Neutrophil (primary cell): Measurements from ENCODE around the gene HORMAD1.
A peak's percentile ranks its signal among the peaks of the same experiment; 100 is the strongest.

Experiments used
- H3K27ac ChIP-seq: fragments of 200-600 bp; sonication (generic); 2 replicates; pipeline ENCODE4 v1.5.1; 2016; ENCODE audit warnings: mild to moderate bottlenecking, moderate library complexity
- H3K27me3 ChIP-seq: fragments of 200-600 bp; sonication (generic); 2 replicates; pipeline ENCODE4 v1.6.0; 2016; ENCODE audit warnings: mild to moderate bottlenecking
- H3K36me3 ChIP-seq: fragments of 200-600 bp; sonication (generic); 2 replicates; pipeline ENCODE4 v1.5.1; 2017
- H3K4me1 ChIP-seq, 2 experiments: fragments of 200-600 bp in 1 of 2; sonication (generic) in 1 of 2; 1 replicate in 1 of 2; 2 replicates in 1 of 2; pipeline versions ENCODE4 v1.5.1 to v1.6.1; 2013 to 2016; ENCODE audit warnings: low read depth in 1 of 2, low read length in 1 of 2, mild to moderate bottlenecking in 1 of 2, moderate library complexity in 1 of 2; ENCODE audit not compliant: control insufficient read depth in 1 of 2, insufficient read depth in 1 of 2
- H3K4me3 ChIP-seq, 2 experiments: fragments of 200-600 bp in 1 of 2; sonication (generic) in 1 of 2; 1 replicate in 1 of 2; 2 replicates in 1 of 2; pipeline ENCODE4 v1.5.1; 2013 to 2016; ENCODE audit warnings: low read depth in 1 of 2, low read length in 1 of 2, mild to moderate bottlenecking in 1 of 2, moderate library complexity in 1 of 2
- H3K9me3 ChIP-seq: fragments of 200-600 bp; sonication (generic); 2 replicates; pipeline ENCODE4 v1.5.1; 2016
- CTCF ChIP-seq: fragments of 200-600 bp; sonication (generic); IDR thresholded peaks from 2 replicates; pipeline ENCODE4 v1.5.1; 2016; ENCODE audit warnings: antibody characterized with exemption

HORMAD1 gene

GRCh38 chr1:150696590-150696989, 24.1 kb downstream of the HORMAD1 start:
- Histone ChIP-seq H3K27ac (peak overlapping the region; percentile 40), H3K27me3 (no peaks in the 10 kb centered on the region), H3K36me3 (peaks cover 18% of the 10 kb centered on the region), H3K9me3 (no peaks in the 10 kb centered on the region), H3K4me3 (peak overlapping the region; percentile 44 to 50), H3K4me1 (peaks cover 14 to 15% of the 10 kb centered on the region in 2 experiments)
- no peak for TF ChIP-seq CTCF

GRCh38 chr1:150696162-150696561, 24.5 kb downstream of the HORMAD1 start:
- no peaks in the 10 kb centered on the region for H3K9me3 ChIP-seq
- peaks cover 18% of the 10 kb centered on the region for H3K36me3 ChIP-seq
- H3K27ac ChIP-seq, result peak overlapping the region; percentile 40
- H3K4me3 ChIP-seq, result no peak overlapping the region
- H3K27me3 ChIP-seq, result no peaks in the 10 kb centered on the region
- no peak for TF ChIP-seq CTCF
- H3K4me1 ChIP-seq, result peaks cover 14 to 15% of the 10 kb centered on the region in 2 experiments

GRCh38 chr1:150695561-150695960, 25.1 kb downstream of the HORMAD1 start:
- no peak for TF ChIP-seq CTCF
- Histone ChIP-seq H3K9me3 (no peaks in the 10 kb centered on the region), H3K27ac (no peak overlapping the region), H3K4me1 (peaks cover 14 to 15% of the 10 kb centered on the region in 2 experiments), H3K36me3 (peaks cover 18% of the 10 kb centered on the region), H3K4me3 (no peak overlapping the region), H3K27me3 (no peaks in the 10 kb centered on the region)

GRCh38 chr1:150692720-150693119, 28.0 kb downstream of the HORMAD1 start:
- peaks cover 30% of the 10 kb centered on the region for H3K36me3 ChIP-seq
- no peak overlapping the region for H3K4me3 ChIP-seq
- TF ChIP-seq CTCF, result no peak
- no peaks in the 10 kb centered on the region for H3K9me3 ChIP-seq
- peaks cover 14 to 15% of the 10 kb centered on the region in 2 experiments for H3K4me1 ChIP-seq
- H3K27ac ChIP-seq, result no peak overlapping the region
- no peaks in the 10 kb centered on the region for H3K27me3 ChIP-seq

GRCh38 chr1:150688763-150689162, 31.9 kb downstream of the HORMAD1 start:
- no peaks in the 10 kb centered on the region for H3K9me3 ChIP-seq
- no peak overlapping the region for H3K4me3 ChIP-seq
- no peak overlapping the region for H3K27ac ChIP-seq

More at GRCh38 chr1:150688763-150689162, 31.9 kb downstream of the HORMAD1 start:
- Histone ChIP-seq H3K36me3 (peaks cover 23% of the 10 kb centered on the region), H3K27me3 (no peaks in the 10 kb centered on the region), H3K4me1 (no peaks in the 10 kb centered on the region)
- TF ChIP-seq CTCF, result no peak
